ENCODE measurements around the gene SH3TC1.

SH3TC1 gene

DNA sequence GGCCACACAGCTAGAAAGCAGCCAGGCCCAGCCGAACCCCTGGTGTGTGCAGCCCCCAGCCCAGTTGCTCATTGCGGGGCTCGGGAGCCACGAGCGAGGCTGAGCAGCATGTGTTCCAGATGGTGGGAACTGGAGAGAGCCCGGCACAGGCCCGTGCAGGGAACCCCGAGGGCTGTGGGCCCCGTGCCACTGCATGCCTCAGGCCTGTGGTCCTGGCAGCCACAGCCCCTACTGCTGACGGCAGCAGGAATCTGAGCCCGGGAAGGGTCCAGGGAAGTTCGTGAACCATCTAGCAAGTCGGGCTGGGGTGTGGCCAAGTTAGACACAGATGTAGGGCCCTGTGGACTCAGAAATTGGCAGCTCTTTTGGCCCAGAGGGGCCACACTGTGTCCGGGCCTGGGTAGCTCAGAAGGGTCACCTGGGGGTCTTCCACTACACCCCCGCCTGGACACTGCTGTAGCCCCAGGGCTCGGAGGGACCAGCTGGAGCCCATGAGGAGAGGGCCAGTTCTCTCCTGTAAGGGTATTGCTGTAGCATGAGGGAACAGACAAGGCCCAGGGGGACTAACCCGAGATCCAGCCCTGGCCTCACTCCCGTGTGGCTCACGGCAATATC lies 82.5 kb downstream of the SH3TC1 start:
- CTCF ChIA-PET: interaction anchor here (0.9 kb wide), 1 partner anchor 121 kb away, joined by 3 read pairs; no protein-coding TSS in a partner anchor
- TF ChIP-seq, protein P1, sequence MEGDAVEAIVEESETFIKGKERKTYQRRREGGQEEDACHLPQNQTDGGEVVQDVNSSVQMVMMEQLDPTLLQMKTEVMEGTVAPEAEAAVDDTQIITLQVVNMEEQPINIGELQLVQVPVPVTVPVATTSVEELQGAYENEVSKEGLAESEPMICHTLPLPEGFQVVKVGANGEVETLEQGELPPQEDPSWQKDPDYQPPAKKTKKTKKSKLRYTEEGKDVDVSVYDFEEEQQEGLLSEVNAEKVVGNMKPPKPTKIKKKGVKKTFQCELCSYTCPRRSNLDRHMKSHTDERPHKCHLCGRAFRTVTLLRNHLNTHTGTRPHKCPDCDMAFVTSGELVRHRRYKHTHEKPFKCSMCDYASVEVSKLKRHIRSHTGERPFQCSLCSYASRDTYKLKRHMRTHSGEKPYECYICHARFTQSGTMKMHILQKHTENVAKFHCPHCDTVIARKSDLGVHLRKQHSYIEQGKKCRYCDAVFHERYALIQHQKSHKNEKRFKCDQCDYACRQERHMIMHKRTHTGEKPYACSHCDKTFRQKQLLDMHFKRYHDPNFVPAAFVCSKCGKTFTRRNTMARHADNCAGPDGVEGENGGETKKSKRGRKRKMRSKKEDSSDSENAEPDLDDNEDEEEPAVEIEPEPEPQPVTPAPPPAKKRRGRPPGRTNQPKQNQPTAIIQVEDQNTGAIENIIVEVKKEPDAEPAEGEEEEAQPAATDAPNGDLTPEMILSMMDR (IDR thresholded peaks at IDR 0.05; ENCODE audit: insufficient read depth, low read length, missing control alignments): no peak
- peak; percentile 23 for DNase-seq (ENCODE audit: low read depth, low spot score)
- POLR2A ChIA-PET: no interaction called here
- H3K4me3 ChIP-seq (ENCODE audit: low read depth, low read length): no peak overlapping the region

DNA sequence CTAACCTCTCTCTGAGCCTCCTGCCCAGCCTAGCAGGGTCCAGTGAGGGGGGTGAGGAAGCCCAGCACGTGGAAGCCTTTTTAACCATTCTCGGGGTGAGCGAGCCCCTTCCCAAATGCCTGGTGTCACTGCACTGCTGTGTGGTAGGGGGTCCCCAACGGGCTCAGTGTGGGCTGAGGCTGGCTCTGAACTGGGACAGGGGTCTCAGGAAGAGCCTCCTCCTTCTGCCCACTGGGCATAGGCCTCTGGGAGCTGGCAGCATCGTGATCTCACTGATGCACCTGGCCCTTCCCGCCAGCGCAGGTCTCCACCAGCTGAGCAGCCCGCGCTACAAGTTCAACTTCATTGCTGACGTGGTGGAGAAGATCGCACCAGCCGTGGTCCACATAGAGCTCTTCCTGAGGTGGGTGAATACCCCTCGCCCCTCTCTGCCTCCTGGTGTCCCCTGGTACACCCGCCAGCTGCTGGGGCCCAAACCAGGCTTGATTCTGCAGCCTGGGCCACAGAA lies 83.1 kb downstream of the SH3TC1 start:
- no peak for DNase-seq (ENCODE audit: low read depth, low spot score)
- H3K4me3 ChIP-seq (ENCODE audit: low read depth, low read length): no peak overlapping the region
- ChIA-PET CTCF (interaction anchor here (0.9 kb wide), 1 partner anchor 121 kb away, joined by 3 read pairs; no protein-coding TSS in a partner anchor), POLR2A (no interaction called here)
- TF ChIP-seq, protein P1 (IDR thresholded peaks at IDR 0.05; ENCODE audit: insufficient read depth, low read length, missing control alignments): no peak

DNA sequence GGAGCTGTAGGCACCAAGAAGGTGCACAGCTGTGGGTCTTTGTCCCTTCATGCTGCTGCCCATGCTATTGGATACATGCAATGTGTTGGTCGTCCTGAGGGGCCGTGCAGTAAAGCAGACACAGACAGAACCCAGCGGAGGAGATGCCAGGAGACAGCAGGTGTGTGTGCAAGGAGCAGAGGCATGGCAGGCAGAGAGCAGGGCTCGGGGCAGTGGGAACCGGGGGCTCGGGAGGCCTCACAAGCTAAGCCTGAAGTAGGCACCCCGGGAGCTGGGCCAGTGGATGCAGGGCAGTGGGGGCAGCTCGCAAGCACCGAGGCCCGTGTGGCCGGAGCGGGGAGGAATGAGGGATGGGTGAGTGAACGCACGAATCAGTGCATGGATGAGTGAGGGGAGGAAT lies 83.7 kb downstream of the SH3TC1 start:
- TF ChIP-seq, protein P1 (IDR thresholded peaks at IDR 0.05; ENCODE audit: insufficient read depth, low read length, missing control alignments): no peak
- no peak for DNase-seq (ENCODE audit: low read depth, low spot score)
- POLR2A ChIA-PET: no interaction called here
- H3K4me3 ChIP-seq (ENCODE audit: low read depth, low read length): no peak overlapping the region
- CTCF ChIA-PET: interaction anchor here (0.9 kb wide), 1 partner anchor 120 kb away, joined by 3 read pairs; no protein-coding TSS in a partner anchor

DNA sequence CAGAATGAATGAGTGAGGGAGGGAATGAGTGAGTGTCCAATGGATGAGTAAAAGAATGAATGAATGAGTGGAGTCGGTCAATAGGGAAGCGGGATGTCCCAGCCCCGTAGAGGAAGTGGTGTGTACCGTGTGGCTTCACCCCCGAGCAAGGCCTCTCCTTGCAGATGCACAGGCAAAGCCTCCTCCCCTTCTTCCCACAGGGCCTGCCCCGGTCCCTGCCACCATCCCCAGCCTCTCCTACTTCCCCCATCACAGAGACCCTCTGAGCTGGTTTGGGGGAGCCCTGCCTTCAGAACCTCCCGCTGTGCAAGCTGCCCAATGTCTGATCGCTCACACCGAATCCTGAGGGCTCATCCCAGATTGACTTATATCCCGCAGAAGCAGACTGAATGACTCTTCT lies 84.1 kb downstream of the SH3TC1 start:
- no peak overlapping the region for H3K4me3 ChIP-seq (ENCODE audit: low read depth, low read length)
- CTCF ChIA-PET: no interaction called here
- TF ChIP-seq, protein P1 (IDR thresholded peaks at IDR 0.05; ENCODE audit: insufficient read depth, low read length, missing control alignments): no peak
- no peak for DNase-seq (ENCODE audit: low read depth, low spot score)
- POLR2A ChIA-PET: no interaction called here

DNA sequence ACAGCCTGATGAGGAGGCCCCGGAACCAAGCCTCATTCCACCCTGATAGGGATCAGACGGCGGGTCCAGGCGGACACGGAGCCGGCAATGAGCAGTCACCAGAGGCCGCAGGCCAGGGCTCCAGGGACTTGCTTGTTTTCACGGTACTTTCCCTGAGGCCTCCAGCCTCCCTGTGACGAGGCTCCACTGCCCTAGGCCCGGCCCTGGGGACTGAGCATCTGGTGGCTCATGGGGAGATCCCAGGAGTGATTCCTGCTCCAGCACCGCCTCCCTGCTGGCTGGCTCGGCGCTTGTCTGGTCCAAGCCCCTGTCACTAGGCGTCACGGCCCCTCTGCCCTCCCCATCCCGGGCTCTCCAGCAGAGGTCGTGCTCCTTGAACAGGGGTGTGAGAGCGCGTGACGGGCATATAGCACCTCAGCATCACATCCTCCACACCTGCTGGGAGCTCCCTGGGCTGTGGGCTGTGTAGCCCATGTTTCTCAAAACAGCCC lies 84.6 kb downstream of the SH3TC1 start:
- ChIA-PET POLR2A (no interaction called here), CTCF (no interaction called here)
- TF ChIP-seq, protein P1 (IDR thresholded peaks at IDR 0.05; ENCODE audit: insufficient read depth, low read length, missing control alignments): no peak
- no peak overlapping the region for H3K4me3 ChIP-seq (ENCODE audit: low read depth, low read length)
- no peak for DNase-seq (ENCODE audit: low read depth, low spot score)

DNA sequence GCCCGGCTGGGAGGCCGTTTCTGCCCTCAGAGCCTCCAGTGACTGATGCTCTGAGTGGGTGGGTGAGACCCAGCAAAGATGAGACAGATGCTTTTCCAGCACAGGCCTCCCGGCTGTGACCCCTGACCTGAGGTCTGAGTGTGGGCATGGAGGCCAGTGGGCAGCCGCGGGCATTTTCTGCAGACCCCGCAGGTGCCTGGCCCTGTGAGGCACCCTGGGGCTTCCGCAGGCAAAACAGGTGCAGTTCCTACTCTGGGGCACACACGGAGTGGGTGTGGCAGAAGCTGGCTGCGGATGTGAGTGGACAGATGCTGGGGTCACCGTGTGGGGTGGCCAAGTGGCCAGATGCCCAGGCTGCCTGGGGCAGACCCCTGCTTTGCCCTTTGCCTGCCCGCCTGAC lies 85.3 kb downstream of the SH3TC1 start:
- TF ChIP-seq, protein P1 (IDR thresholded peaks at IDR 0.05; ENCODE audit: insufficient read depth, low read length, missing control alignments): no peak
- ChIA-PET POLR2A (no interaction called here), CTCF (no interaction called here)
- H3K4me3 ChIP-seq (ENCODE audit: low read depth, low read length): no peak overlapping the region
- no peak for DNase-seq (ENCODE audit: low read depth, low spot score)
